Natural killer cell treated with Interleukin-12 subunit alpha and Interleukin-12 subunit beta and Interleukin-15 and Interleukin-18, amount 100 ng/mL, for 72 hours (primary cell): Measurements from ENCODE around the gene GRID2. TPM values are rescaled to one million over a fixed set of nuclear protein-coding genes. Genes with fewer than 3 reads are reported as not detected.

Source experiments
- ATAC-seq, 2 donors: fragments of 150-1000 bp; cut with Tn5 transposase in 1 of 2; sonication (Bioruptor Pico), chemical (Tn5 transposase) in 1 of 2; 2 replicates each; pipeline ENCODE4 v1.10.0; 2021
- DNase-seq: peaks from one replicate; pipeline ENCODE4 v3.0.0; 2022; ENCODE audit warnings: low spot score
- H3K27ac Mint-ChIP-seq, 2 donors: 1 replicate in 1 of 2; 2 replicates in 1 of 2; pipeline ENCODE4 v1.8.0; 2022; ENCODE audit warnings: mixed read lengths in 2 of 2, mild to moderate bottlenecking in 1 of 2, moderate library complexity in 1 of 2
- H3K27me3 Mint-ChIP-seq, 2 donors: 1 replicate in 1 of 2; 2 replicates in 1 of 2; pipeline ENCODE4 v1.8.0; 2022; ENCODE audit warnings: mixed read lengths in 2 of 2
- H3K36me3 Mint-ChIP-seq: one replicate; pipeline ENCODE4 v1.8.0; 2022; ENCODE audit warnings: mixed read lengths
- H3K4me1 Mint-ChIP-seq, 2 donors: 1 replicate in 1 of 2; 2 replicates in 1 of 2; pipeline ENCODE4 v1.8.0; 2022; ENCODE audit warnings: low read depth in 2 of 2, mixed read lengths in 2 of 2, mild to moderate bottlenecking in 1 of 2
- H3K4me3 Mint-ChIP-seq: one replicate; pipeline ENCODE4 v1.8.0; 2022; ENCODE audit warnings: mixed read lengths
- H3K9me3 Mint-ChIP-seq: 2 replicates; pipeline ENCODE4 v1.8.0; 2022; ENCODE audit warnings: mixed read lengths
- total RNA-seq, 2 donors: library from RNA; stranded (reverse); gene quantifications; one replicate each; pipeline ENCODE4 v1.2.3, GENCODE V29; 2022

The GRID2 gene
- total RNA-seq, 2 donors from 2014 or later: not detected

DNA sequence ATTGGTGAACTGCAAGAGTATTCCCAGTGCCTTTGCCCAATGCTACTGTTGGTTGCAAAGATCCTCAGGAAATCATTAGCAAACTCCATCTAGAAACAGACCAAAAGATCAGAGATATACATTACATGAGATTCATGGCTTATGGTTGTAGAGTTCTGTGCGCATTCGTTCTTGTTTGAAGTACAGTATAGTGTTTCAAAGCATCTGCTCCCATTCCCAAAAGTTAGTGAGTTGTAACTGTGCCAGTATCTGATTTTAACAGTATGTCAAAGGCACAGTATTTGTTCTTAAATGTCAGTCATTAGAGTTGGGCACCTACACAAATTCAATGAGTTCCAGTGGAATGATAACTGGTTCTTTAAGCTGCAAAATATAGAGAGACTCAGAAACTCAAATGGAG, 1210.1 kb downstream of the GRID2 start:
- H3K4me1 Mint-ChIP-seq: no peaks in the 10 kb centered on the region
- peaks cover 6% of the 10 kb centered on the region for H3K9me3 Mint-ChIP-seq
- ATAC-seq: no peak
- H3K27me3 Mint-ChIP-seq: no peaks in the 10 kb centered on the region
- no peak overlapping the region for H3K4me3 Mint-ChIP-seq
- H3K36me3 Mint-ChIP-seq: no peaks in the 10 kb centered on the region
- DNase-seq: no peak
- no peak overlapping the region for H3K27ac Mint-ChIP-seq

DNA sequence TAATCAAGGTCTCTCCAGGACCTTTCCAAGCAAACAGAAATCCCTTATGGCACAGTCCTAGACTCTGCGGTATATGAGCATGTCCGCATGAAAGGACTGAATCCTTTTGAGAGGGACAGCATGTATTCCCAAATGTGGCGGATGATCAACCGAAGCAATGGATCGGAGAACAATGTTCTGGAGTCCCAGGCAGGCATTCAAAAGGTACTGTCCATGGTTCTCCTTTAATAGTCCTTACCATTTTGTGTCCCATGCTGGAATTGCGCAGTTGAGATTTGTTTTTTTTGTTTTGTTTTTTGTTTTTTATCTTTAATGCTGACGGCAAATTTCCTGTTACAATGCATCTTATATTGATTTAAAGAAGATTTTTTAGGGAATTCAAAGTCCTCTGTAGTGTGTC, 1211.4 kb downstream of the GRID2 start:
- no peak overlapping the region for H3K27ac Mint-ChIP-seq
- no peak overlapping the region for H3K4me3 Mint-ChIP-seq
- no peaks in the 10 kb centered on the region for H3K36me3 Mint-ChIP-seq

GRCh38 chr4:93529692-93530372, 1226.1 kb downstream of the GRID2 start:
- no peak overlapping the region for H3K27ac Mint-ChIP-seq
- no peak for ATAC-seq
- H3K27me3 Mint-ChIP-seq: no peaks in the 10 kb centered on the region
- no peak for DNase-seq
- H3K4me1 Mint-ChIP-seq: no peaks in the 10 kb centered on the region
- H3K4me3 Mint-ChIP-seq: no peak overlapping the region
- H3K36me3 Mint-ChIP-seq: no peaks in the 10 kb centered on the region
- peaks cover 18% of the 10 kb centered on the region for H3K9me3 Mint-ChIP-seq

More for the DNA sequence above, 1211.4 kb downstream of the GRID2 start:
- no peaks in the 10 kb centered on the region for H3K4me1 Mint-ChIP-seq
- peaks cover 3% of the 10 kb centered on the region for H3K9me3 Mint-ChIP-seq
- no peaks in the 10 kb centered on the region for H3K27me3 Mint-ChIP-seq
- no peak for ATAC-seq
- DNase-seq: no peak

DNA sequence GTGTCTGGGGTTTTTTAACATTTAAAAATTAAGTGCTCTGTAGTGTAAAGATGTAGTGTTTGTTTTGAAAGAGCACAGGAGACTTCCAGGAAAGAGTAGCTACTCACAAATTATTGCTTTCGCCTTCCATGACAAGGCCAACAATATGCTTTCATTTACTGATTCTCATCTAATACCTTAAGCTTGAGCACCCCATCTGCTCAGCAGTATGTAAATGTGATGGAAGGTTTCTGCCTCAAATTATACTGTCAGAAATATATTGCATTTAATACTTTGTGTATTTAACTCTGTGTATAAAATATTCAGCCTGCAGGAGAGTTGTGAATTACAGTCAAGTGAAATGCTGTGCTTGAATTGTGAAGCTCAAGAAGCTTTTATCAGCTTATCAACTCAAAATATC, 1228.5 kb downstream of the GRID2 start:
- Mint-ChIP-seq H3K27ac (no peak overlapping the region), H3K4me3 (no peak overlapping the region), H3K36me3 (no peaks in the 10 kb centered on the region), H3K9me3 (peaks cover 18% of the 10 kb centered on the region), H3K27me3 (no peaks in the 10 kb centered on the region), H3K4me1 (no peaks in the 10 kb centered on the region)
- no peak for ATAC-seq
- no peak for DNase-seq

- ATAC-seq: no peak
- H3K9me3 Mint-ChIP-seq: peaks cover 14% of the 10 kb centered on the region
- no peaks in the 10 kb centered on the region for H3K27me3 Mint-ChIP-seq
- H3K4me1 Mint-ChIP-seq: no peaks in the 10 kb centered on the region
- H3K27ac Mint-ChIP-seq: no peak overlapping the region
- DNase-seq: no peak
- no peak overlapping the region for H3K4me3 Mint-ChIP-seq
- peaks cover 6% of the 10 kb centered on the region for H3K36me3 Mint-ChIP-seq
Observed at GRCh38 chr4:93540562-93540961, 1236.8 kb downstream of the GRID2 start.

DNA sequence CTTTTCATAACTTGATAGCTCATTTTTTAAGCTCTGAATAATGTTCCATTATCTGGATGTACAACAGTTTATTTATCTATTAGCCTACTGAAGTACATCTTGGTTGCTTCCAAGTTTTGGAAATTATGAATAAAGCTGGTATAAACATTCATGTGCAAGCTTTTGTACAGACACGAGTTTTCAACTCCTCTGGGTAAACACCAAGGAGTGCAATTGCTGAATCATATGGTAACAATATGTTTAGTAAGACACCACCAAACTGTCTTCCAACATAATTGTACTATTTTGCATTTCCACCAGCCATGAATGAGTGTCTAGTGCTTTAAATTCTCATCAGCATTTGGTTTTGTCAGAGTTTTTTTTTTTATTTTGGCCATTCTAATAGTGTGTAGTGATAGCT, 1258.1 kb downstream of the GRID2 start:
- Mint-ChIP-seq H3K9me3 (peaks cover 21% of the 10 kb centered on the region), H3K4me3 (no peak overlapping the region), H3K27me3 (no peaks in the 10 kb centered on the region), H3K4me1 (no peaks in the 10 kb centered on the region), H3K36me3 (no peaks in the 10 kb centered on the region), H3K27ac (no peak overlapping the region)
- ATAC-seq: no peak
- no peak for DNase-seq

- no peaks in the 10 kb centered on the region for H3K36me3 Mint-ChIP-seq
- H3K27me3 Mint-ChIP-seq: no peaks in the 10 kb centered on the region
- H3K27ac Mint-ChIP-seq: no peak overlapping the region
- H3K4me1 Mint-ChIP-seq: no peaks in the 10 kb centered on the region
- DNase-seq: no peak
- H3K4me3 Mint-ChIP-seq: no peak overlapping the region
- peaks cover 10% of the 10 kb centered on the region for H3K9me3 Mint-ChIP-seq
- no peak for ATAC-seq
Observed at GRCh38 chr4:93568758-93569157, 1265.0 kb downstream of the GRID2 start.

DNA sequence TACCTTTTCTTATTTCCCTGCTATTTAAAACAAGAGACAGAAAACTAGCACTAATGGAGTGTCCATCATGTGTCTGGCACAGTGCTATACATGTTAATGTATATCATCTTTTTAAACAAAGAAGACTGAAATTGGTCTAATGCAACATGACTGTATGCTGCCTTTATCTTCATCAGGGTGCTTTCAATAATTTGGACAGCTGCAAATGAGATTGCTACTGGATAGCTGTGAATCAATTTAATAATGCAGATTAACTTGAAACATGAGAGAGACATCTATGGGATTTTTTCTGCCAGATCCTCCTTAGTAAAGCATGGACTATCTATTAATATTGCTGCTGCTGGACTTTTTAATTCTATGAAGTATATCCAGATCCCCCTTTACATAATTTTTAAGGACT, 1269.5 kb downstream of the GRID2 start:
- Mint-ChIP-seq H3K36me3 (no peaks in the 10 kb centered on the region), H3K27ac (no peak overlapping the region)

DNA sequence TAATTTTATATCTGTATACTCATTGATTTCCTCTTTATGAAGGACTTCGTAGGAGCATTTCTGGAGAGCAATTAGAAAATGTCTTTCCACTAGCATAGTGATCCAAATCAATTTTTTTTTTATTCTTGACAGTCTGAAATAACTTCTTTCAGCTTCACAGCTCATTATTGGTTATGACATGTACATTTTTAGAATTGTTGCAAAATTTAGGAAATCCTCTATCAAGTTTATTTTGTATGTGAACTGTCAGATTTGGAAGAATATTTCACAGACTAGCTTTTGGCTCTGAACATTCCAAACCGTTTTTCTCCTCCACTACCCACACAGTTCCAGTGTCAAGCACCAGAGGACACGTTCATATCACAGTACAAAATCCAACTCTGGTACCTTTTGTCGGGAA, 1275.2 kb downstream of the GRID2 start:
- Mint-ChIP-seq H3K36me3 (no peaks in the 10 kb centered on the region), H3K27me3 (no peaks in the 10 kb centered on the region), H3K4me3 (no peak overlapping the region), H3K27ac (no peak overlapping the region), H3K4me1 (no peaks in the 10 kb centered on the region), H3K9me3 (peaks cover 13% of the 10 kb centered on the region)
- ATAC-seq (no peak), DNase-seq (no peak)

More for the DNA sequence above, 1269.5 kb downstream of the GRID2 start:
- Mint-ChIP-seq H3K4me1 (no peaks in the 10 kb centered on the region), H3K27me3 (no peaks in the 10 kb centered on the region), H3K4me3 (no peak overlapping the region), H3K9me3 (peaks cover 15% of the 10 kb centered on the region)
- no peak for ATAC-seq
- DNase-seq: no peak

DNA sequence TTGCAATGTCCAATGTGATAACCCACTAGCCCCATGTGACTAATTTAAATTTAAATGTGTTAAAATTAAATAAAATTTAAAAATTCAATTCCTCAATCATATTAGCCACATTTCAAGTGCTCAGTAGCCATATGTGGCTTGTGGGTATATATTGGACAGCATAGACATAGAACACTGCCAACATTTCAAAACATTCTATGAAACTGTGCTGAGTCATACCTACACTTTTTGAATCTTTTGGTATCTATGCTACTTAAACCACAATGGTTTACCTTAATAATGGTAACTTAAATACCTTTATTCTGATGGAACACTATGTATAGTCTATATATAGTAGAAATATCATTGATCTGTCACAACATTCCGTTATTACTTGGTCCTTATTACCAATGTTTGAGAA, 1301.4 kb downstream of the GRID2 start:
- ATAC-seq (no peak), DNase-seq (no peak)
- Mint-ChIP-seq H3K4me3 (no peak overlapping the region), H3K36me3 (peaks cover 9% of the 10 kb centered on the region), H3K27ac (no peak overlapping the region), H3K4me1 (no peaks in the 10 kb centered on the region), H3K27me3 (no peaks in the 10 kb centered on the region), H3K9me3 (peaks cover 18% of the 10 kb centered on the region)

GRCh38 chr4:93617606-93618005, 1313.8 kb downstream of the GRID2 start:
- Mint-ChIP-seq H3K27me3 (no peaks in the 10 kb centered on the region), H3K36me3 (peaks cover 5% of the 10 kb centered on the region), H3K27ac (no peak overlapping the region), H3K4me1 (no peaks in the 10 kb centered on the region), H3K4me3 (no peak overlapping the region), H3K9me3 (peaks cover 7% of the 10 kb centered on the region)
- no peak for DNase-seq
- ATAC-seq: no peak

DNA sequence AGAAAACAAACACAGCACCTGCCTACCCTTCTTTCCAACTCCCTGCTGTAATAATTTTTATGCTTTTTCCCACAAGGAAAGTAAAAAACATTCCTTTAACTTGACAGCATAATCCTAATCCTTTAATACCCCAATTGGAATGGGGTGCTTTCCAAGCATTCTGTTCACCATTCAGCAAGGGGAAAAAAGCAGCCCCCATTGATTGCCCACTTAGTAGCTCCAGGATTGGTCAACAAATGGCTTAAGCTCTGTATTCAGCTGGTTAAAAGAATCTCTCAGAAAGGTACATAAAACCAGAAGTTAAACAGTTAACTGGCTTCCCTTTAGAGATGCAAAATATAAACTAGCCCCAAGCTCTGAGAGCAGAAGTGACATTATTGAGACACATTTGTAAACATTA, 1330.0 kb downstream of the GRID2 start:
- H3K36me3 Mint-ChIP-seq: no peaks in the 10 kb centered on the region
- H3K27me3 Mint-ChIP-seq: no peaks in the 10 kb centered on the region
- H3K4me3 Mint-ChIP-seq: no peak overlapping the region
- peaks cover 13% of the 10 kb centered on the region for H3K9me3 Mint-ChIP-seq
- no peak overlapping the region for H3K27ac Mint-ChIP-seq
- H3K4me1 Mint-ChIP-seq: no peaks in the 10 kb centered on the region
- no peak for DNase-seq
- no peak for ATAC-seq

GRCh38 chr4:93635943-93636342, 1332.2 kb downstream of the GRID2 start:
- H3K36me3 Mint-ChIP-seq: no peaks in the 10 kb centered on the region

GRCh38 chr4:93645120-93645519, 1341.4 kb downstream of the GRID2 start:
- ATAC-seq: no peak
- Mint-ChIP-seq H3K36me3 (no peaks in the 10 kb centered on the region), H3K4me1 (no peaks in the 10 kb centered on the region), H3K27ac (no peak overlapping the region), H3K9me3 (peaks cover 6% of the 10 kb centered on the region), H3K27me3 (no peaks in the 10 kb centered on the region), H3K4me3 (no peak overlapping the region)
- DNase-seq: no peak

More at GRCh38 chr4:93635943-93636342, 1332.2 kb downstream of the GRID2 start:
- H3K27ac Mint-ChIP-seq: no peak overlapping the region
- H3K9me3 Mint-ChIP-seq: peaks cover 13% of the 10 kb centered on the region
- DNase-seq (no peak), ATAC-seq (no peak)
- H3K4me1 Mint-ChIP-seq: no peaks in the 10 kb centered on the region
- no peaks in the 10 kb centered on the region for H3K27me3 Mint-ChIP-seq
- H3K4me3 Mint-ChIP-seq: no peak overlapping the region
